CD4-positive, alpha-beta T cell (primary cell): ENCODE data around the gene SLC11A2. TPM values are rescaled to one million over a fixed set of nuclear protein-coding genes. Genes with fewer than 3 reads are reported as not detected.
"Not testable (repeated sequence)": the region's sequence is repeated elsewhere in the genome, so short reads cannot be mapped to it uniquely, and the experiment has no call there.

Experiments used
- ATAC-seq: fragments of 200-7000 bp; cut with Tn5 transposase; one replicate; pipeline ENCODE4 v1.10.0; 2022; ENCODE audit warnings: mild to moderate bottlenecking; ENCODE audit not compliant: poor library complexity
- CTCF ChIA-PET: fragments of 350-600 bp; sonication (Branson Sonifier 250); formaldehyde crosslinking; loops from one replicate; lab custom pipeline; 2021; ENCODE audit warnings: antibody characterized with exemption, inconsistent platforms; lab: Charles Lee
- POLR2A ChIA-PET: fragments of 350-600 bp; sonication (Branson Sonifier 250); formaldehyde crosslinking; loops from one replicate; lab custom pipeline; 2021; ENCODE audit warnings: antibody characterized with exemption, inconsistent platforms; lab: Charles Lee
- DNase-seq, 14 experiments: peaks; one replicate each; pipeline ENCODE4 v3.0.0-alpha.2; 2013 to 2020; ENCODE audit warnings: mixed read lengths in 2 of 14
- H3K27ac ChIP-seq, 2 donors: one replicate each; pipeline versions ENCODE4 v1.5.1 to v1.7.0; 2013; ENCODE audit warnings: low read length in 2 of 2, low read depth in 1 of 2, mild to moderate bottlenecking in 1 of 2
- H3K27me3 ChIP-seq, 2 experiments: 1 replicate in 1 of 2; 2 replicates in 1 of 2; pipeline versions ENCODE4 v1.6.1 to v1.7.0; 2013; ENCODE audit warnings: low read length in 2 of 2, control low read depth in 1 of 2, mild to moderate bottlenecking in 1 of 2, moderate library complexity in 1 of 2; ENCODE audit not compliant: insufficient read depth in 2 of 2, control insufficient read depth in 1 of 2
- H3K36me3 ChIP-seq: one replicate; pipeline ENCODE4 v1.6.1; 2013; ENCODE audit warnings: low read length, control low read depth; ENCODE audit not compliant: insufficient read depth
- H3K4me1 ChIP-seq: one replicate; pipeline ENCODE4 v1.6.1; 2013; ENCODE audit warnings: low read length, control low read depth; ENCODE audit not compliant: insufficient read depth
- H3K4me3 ChIP-seq: one replicate; pipeline ENCODE4 v1.5.1; 2013; ENCODE audit warnings: mild to moderate bottlenecking, low read length, moderate library complexity
- H3K9me3 ChIP-seq, 2 experiments: 1 replicate in 1 of 2; 2 replicates in 1 of 2; pipeline versions ENCODE4 v1.6.1 to v1.7.0; 2013; ENCODE audit warnings: low read length in 2 of 2, mild to moderate bottlenecking in 2 of 2, control low read depth in 1 of 2, moderate library complexity in 1 of 2; ENCODE audit not compliant: control insufficient read depth in 1 of 2, insufficient read depth in 1 of 2
- H3K27ac Mint-ChIP-seq: one replicate; pipeline ENCODE4 v1.8.0; 2020; ENCODE audit warnings: mixed read lengths
- H3K27me3 Mint-ChIP-seq: one replicate; pipeline ENCODE4 v1.8.0; 2021; ENCODE audit warnings: mixed read lengths
- H3K36me3 Mint-ChIP-seq: one replicate; pipeline ENCODE4 v1.8.0; 2021; ENCODE audit warnings: low read depth, mixed read lengths
- H3K4me1 Mint-ChIP-seq: one replicate; pipeline ENCODE4 v1.8.0; 2021; ENCODE audit warnings: low read depth, mixed read lengths
- H3K4me3 Mint-ChIP-seq: one replicate; pipeline ENCODE4 v1.8.0; 2020; ENCODE audit warnings: mild to moderate bottlenecking, mixed read lengths
- H3K9me3 Mint-ChIP-seq: one replicate; pipeline ENCODE4 v1.8.0; 2020; ENCODE audit warnings: mixed read lengths
- intact Hi-C, 2 experiments: fragments of 100-400 bp; cut with DNase I in 1 of 2; cut with micrococcal nuclease in 1 of 2; formaldehyde crosslinking; loops; one replicate each; pipeline versions ENCODE4 v1.15.1 to v1.9.0; 2023 to 2025; cut with DNase I, micrococcal nuclease
- total RNA-seq, 174 experiments: library from RNA in 2 of 174; stranded (reverse) in 2 of 174; gene quantifications; one replicate each; pipeline ENCODE4 v1.2.3 and lab custom pipeline; 2021 to 2026
- TF ChIP-seq, protein P1 (sequence below): fragments of 200-600 bp; IDR thresholded peaks from one replicate; pipeline ENCODE4 v1.8.0; 2022; ENCODE audit warnings: antibody characterized with exemption, mild to moderate bottlenecking

Gene SLC11A2
- total RNA-seq, 2 experiments from 2014 or later = 43.6 to 47.7 TPM

DNA sequence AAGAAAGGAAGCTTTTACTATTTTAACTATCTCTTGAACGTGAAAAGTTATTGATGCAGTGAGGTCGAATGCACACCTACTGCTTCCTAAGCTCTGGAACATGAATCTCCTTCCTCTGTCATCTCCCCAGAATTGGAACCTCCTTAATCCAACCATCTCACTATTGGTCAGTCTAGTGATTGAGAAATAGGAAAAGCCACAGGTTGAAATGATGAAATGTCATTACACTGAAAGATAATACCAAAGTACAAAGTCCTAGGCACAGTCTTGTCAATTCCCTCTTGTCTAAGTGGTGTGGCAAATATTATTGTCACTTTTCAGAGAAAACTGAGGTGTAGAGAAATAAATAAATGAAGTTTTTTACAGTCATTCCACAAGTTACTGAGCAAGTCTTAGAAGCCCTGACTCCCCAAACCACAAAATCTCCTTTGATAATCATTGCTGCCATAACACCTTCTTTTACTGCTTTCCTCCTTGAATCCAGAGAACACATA is 93.3 kb downstream of the SLC11A2 start:
- no peaks in the 10 kb centered on the region for H3K36me3 Mint-ChIP-seq
- H3K36me3 ChIP-seq = no peaks in the 10 kb centered on the region
- no peak overlapping the region for H3K27ac ChIP-seq
- no peak for DNase-seq
- H3K4me1 ChIP-seq = no peaks in the 10 kb centered on the region
- no peaks in the 10 kb centered on the region for H3K27me3 ChIP-seq
- H3K4me3 Mint-ChIP-seq = no peak overlapping the region
- ATAC-seq = no peak
- H3K9me3 ChIP-seq = peaks cover 0 to 10% of the 10 kb centered on the region in 2 experiments
- H3K27me3 Mint-ChIP-seq = no peaks in the 10 kb centered on the region
- ChIA-PET CTCF (interaction anchor here (0.6 kb wide), 1 partner anchor 319 kb away, joined by 3 read pairs; no protein-coding TSS in a partner anchor), POLR2A (no interaction called here)
- no peak overlapping the region for H3K4me3 ChIP-seq
- peaks cover 2% of the 10 kb centered on the region for H3K9me3 Mint-ChIP-seq
- TF ChIP-seq, protein P1, sequence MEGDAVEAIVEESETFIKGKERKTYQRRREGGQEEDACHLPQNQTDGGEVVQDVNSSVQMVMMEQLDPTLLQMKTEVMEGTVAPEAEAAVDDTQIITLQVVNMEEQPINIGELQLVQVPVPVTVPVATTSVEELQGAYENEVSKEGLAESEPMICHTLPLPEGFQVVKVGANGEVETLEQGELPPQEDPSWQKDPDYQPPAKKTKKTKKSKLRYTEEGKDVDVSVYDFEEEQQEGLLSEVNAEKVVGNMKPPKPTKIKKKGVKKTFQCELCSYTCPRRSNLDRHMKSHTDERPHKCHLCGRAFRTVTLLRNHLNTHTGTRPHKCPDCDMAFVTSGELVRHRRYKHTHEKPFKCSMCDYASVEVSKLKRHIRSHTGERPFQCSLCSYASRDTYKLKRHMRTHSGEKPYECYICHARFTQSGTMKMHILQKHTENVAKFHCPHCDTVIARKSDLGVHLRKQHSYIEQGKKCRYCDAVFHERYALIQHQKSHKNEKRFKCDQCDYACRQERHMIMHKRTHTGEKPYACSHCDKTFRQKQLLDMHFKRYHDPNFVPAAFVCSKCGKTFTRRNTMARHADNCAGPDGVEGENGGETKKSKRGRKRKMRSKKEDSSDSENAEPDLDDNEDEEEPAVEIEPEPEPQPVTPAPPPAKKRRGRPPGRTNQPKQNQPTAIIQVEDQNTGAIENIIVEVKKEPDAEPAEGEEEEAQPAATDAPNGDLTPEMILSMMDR = no peak
- intact Hi-C loops = no loop called here
- H3K4me1 Mint-ChIP-seq = no peaks in the 10 kb centered on the region
- no peak overlapping the region for H3K27ac Mint-ChIP-seq

DNA sequence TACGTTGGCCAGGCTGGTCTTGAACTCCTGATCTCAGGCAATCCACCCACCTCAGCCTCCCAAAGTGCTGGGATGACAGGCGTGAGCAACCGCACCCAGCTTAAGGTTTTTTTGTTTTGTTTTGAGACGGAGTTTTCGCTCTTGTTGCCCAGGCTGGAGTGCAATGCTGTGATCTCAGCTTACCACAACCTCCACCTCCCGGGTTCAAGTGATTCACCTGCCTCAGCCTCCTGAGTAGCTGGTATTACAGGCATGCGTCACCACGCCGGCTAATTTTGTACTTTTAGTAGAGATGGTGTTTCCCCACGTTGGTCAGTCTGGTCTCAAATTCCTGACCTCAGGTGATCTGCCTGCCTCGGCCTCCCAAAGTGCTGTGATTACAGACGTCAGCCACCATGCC is 95.7 kb downstream of the SLC11A2 start:
- H3K4me3 Mint-ChIP-seq, H3K27me3 Mint-ChIP-seq, H3K36me3 ChIP-seq, ATAC-seq, intact Hi-C loops, POLR2A ChIA-PET, H3K9me3 Mint-ChIP-seq, H3K27ac Mint-ChIP-seq, H3K27me3 ChIP-seq, H3K27ac ChIP-seq, H3K36me3 Mint-ChIP-seq, H3K4me3 ChIP-seq, H3K4me1 ChIP-seq, H3K4me1 Mint-ChIP-seq, CTCF ChIA-PET, H3K9me3 ChIP-seq, DNase-seq: not testable (repeated sequence)

DNA sequence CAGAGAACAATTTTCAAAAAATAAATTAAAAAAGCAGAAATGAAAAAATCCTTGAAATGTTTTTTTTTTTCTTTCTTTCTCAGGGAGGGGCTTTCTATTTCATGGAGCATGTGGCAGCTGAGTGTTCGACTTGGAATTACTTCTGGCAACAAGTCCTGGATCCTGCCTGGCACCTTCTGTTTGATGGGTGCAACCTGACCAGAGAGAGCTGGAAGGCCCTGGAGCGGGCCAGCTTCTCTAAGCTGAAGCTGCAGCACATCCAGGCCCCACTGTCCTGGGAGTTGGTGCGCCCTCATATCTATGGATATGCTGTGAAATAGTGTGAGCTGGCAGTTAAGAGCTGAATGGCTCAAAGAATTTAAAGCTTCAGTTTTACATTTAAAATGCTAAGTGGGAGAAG is 96.4 kb downstream of the SLC11A2 start:
- intact Hi-C loops = no loop called here
- ChIA-PET CTCF (no interaction called here), POLR2A (no interaction called here)
- H3K36me3 ChIP-seq = no peaks in the 10 kb centered on the region
- H3K4me1 ChIP-seq = no peaks in the 10 kb centered on the region
- TF ChIP-seq, protein P1 = no peak
- no peaks in the 10 kb centered on the region for H3K27me3 ChIP-seq
- H3K4me3 ChIP-seq = no peak overlapping the region
- ATAC-seq (no peak), DNase-seq (no peak)
- no peaks in the 10 kb centered on the region for H3K9me3 ChIP-seq
- Mint-ChIP-seq H3K4me3 (no peak overlapping the region), H3K27me3 (no peaks in the 10 kb centered on the region), H3K36me3 (no peaks in the 10 kb centered on the region), H3K27ac (no peak overlapping the region), H3K4me1 (peaks cover 10% of the 10 kb centered on the region), H3K9me3 (no peaks in the 10 kb centered on the region)
- H3K27ac ChIP-seq = no peak overlapping the region

Other genes with a start within 250 kb of the SLC11A2 start
- not detected for gene TMPRSS12, start 183.5 kb downstream of the SLC11A2 start, total RNA-seq
- not detected for gene HIGD1C, start 73.8 kb downstream of the SLC11A2 start, total RNA-seq
- 10 to 100 TPM; 51.8 to 54.1 TPM for gene LETMD1, start 21.9 kb upstream of the SLC11A2 start, total RNA-seq
- 10 to 100 TPM; 14.4 to 16.5 TPM for gene CSRNP2, start 57.2 kb upstream of the SLC11A2 start, total RNA-seq
- gene TFCP2, start 146.8 kb upstream of the SLC11A2 start, total RNA-seq = 10 to 100 TPM in 1 of 2 experiments, 1 to 10 TPM in 1; 9.4 to 11.7 TPM
- 10 to 100 TPM; 31.7 to 36.8 TPM for gene POU6F1, start 191.7 kb upstream of the SLC11A2 start, total RNA-seq
- 100 to 1,000 TPM; 292 to 310 TPM for gene DAZAP2, start 212.4 kb upstream of the SLC11A2 start, total RNA-seq
- 1 to 10 TPM; 2.5 to 3.0 TPM for gene SMAGP, start 244.0 kb upstream of the SLC11A2 start, total RNA-seq